SK-N-SH (cell line): ENCODE measurements around the gene BCHE. TPM values are rescaled to one million over a fixed set of nuclear protein-coding genes. Genes with fewer than 3 reads are reported as not detected.

Experiments
- CTCF ChIA-PET: fragments of 300-600, 350-600 bp; formaldehyde crosslinking; extraction: SDS; loops from one replicate; lab custom pipeline; 2021; lab: Yijun Ruan, JAX
- POLR2A ChIA-PET: fragments of 350-600 bp; sonication (Branson Sonifier 250); formaldehyde crosslinking; extraction: SDS; loops from one replicate; lab custom pipeline; 2020; ENCODE audit warnings: antibody characterized with exemption, inconsistent platforms; lab: Yijun Ruan, JAX
- DNase-seq: peaks from one replicate; pipeline ENCODE4 v3.0.0; 2012
- H2AFZ ChIP-seq: fragments of 200-600 bp; sonication (generic); 2 replicates; pipeline ENCODE4 v1.8.1; 2016; ENCODE audit warnings: antibody characterized with exemption, mild to moderate bottlenecking, low read depth
- H3F3A ChIP-seq: fragments of 200-600 bp; sonication (generic); replicated peaks from 2 replicates; pipeline ENCODE3; 2016; ENCODE audit warnings: antibody characterized with exemption, mild to moderate bottlenecking; ENCODE audit not compliant: insufficient read depth
- H3K27ac ChIP-seq, 2 experiments: fragments of 200-500 bp in 1 of 2; fragments of 200-600 bp in 1 of 2; sonication (Bioruptor generic) in 1 of 2; sonication (generic), shearing (Covaris generic) in 1 of 2; 2 replicates each; pipeline versions ENCODE4 v1.5.1 to v1.6.1; 2014 to 2016; ENCODE audit warnings: low read depth in 2 of 2, inconsistent platforms in 1 of 2, low read length in 1 of 2, mild to moderate bottlenecking in 1 of 2, mixed read lengths in 1 of 2
- H3K27me3 ChIP-seq: fragments of 200-600 bp; sonication (generic), shearing (Covaris generic); 2 replicates; pipeline ENCODE4 v1.6.1; 2016; ENCODE audit warnings: mixed run types; ENCODE audit not compliant: insufficient read depth
- H3K36me3 ChIP-seq, 2 experiments: fragments of 200-500 bp in 1 of 2; fragments of 200-600 bp in 1 of 2; sonication (Bioruptor generic) in 1 of 2; sonication (generic) in 1 of 2; replicated peaks in 1 of 2; 2 replicates each; pipeline versions ENCODE3 to v1.5.1; 2014 to 2016; ENCODE audit warnings: low read length in 1 of 2, mild to moderate bottlenecking in 1 of 2; ENCODE audit not compliant: insufficient read depth in 2 of 2, control insufficient read depth in 1 of 2
- H3K4me1 ChIP-seq, 2 experiments: fragments of 200-500 bp in 1 of 2; fragments of 200-600 bp in 1 of 2; sonication (Bioruptor generic) in 1 of 2; sonication (generic), shearing (Covaris generic) in 1 of 2; 2 replicates each; pipeline versions ENCODE4 v1.5.1 to v1.6.1; 2014 to 2016; ENCODE audit warnings: low read depth in 1 of 2, low read length in 1 of 2, mixed run types in 1 of 2; ENCODE audit not compliant: insufficient read depth in 2 of 2, control insufficient read depth in 1 of 2
- H3K4me2 ChIP-seq: fragments of 200-600 bp; sonication (generic), shearing (Covaris generic); 2 replicates; pipeline ENCODE4 v1.6.1; 2017; ENCODE audit warnings: mixed run types
- H3K4me3 ChIP-seq, 2 experiments: fragments of 200-500 bp in 1 of 2; fragments of 200-600 bp in 1 of 2; sonication (Bioruptor generic) in 1 of 2; sonication (generic), shearing (Covaris generic) in 1 of 2; 2 replicates each; pipeline versions ENCODE4 v1.5.1 to v1.8.1; 2014 to 2016; ENCODE audit warnings: low read depth in 2 of 2, inconsistent platforms in 1 of 2, low read length in 1 of 2, mild to moderate bottlenecking in 1 of 2, mixed read lengths in 1 of 2, moderate library complexity in 1 of 2
- H3K79me2 ChIP-seq: fragments of 200-600 bp; sonication (generic); 2 replicates; pipeline ENCODE4 v1.8.1; 2017; ENCODE audit warnings: mild to moderate bottlenecking; ENCODE audit not compliant: insufficient read depth
- H3K9ac ChIP-seq: fragments of 200-600 bp; sonication (generic); 2 replicates; pipeline ENCODE4 v1.6.1; 2017; ENCODE audit warnings: mixed run types
- H3K9me2 ChIP-seq: fragments of 200-600 bp; sonication (generic); 2 replicates; pipeline ENCODE4 v1.6.1; 2017; ENCODE audit warnings: mixed run types
- H3K9me3 ChIP-seq: fragments of 200-600 bp; sonication (generic); 2 replicates; pipeline ENCODE4 v1.6.1; 2017; ENCODE audit warnings: mixed run types, mild to moderate bottlenecking, moderate library complexity
- H4K20me1 ChIP-seq: fragments of 200-600 bp; sonication (generic); 2 replicates; pipeline ENCODE4 v1.6.1; 2017; ENCODE audit warnings: mild to moderate bottlenecking, mixed run types; ENCODE audit not compliant: insufficient read depth
- ELF1 ChIP-seq: IDR thresholded peaks from 2 replicates; pipeline ENCODE4 v1.4.0; 2012
- FOXJ3 ChIP-seq: sonication (generic); formaldehyde crosslinking; IDR thresholded peaks from 2 replicates; pipeline ENCODE4 v1.5.1; 2020; ENCODE audit warnings: mild to moderate bottlenecking, missing genetic modification reagents
- FOXM1 ChIP-seq: IDR thresholded peaks from 2 replicates; pipeline ENCODE4 v1.4.0; 2012; ENCODE audit warnings: low read depth, mild to moderate bottlenecking
- MEF2A ChIP-seq: IDR thresholded peaks from 2 replicates; pipeline ENCODE4 v1.4.0; 2012; ENCODE audit warnings: low read depth, borderline replicate concordance
- POLR2AphosphoS5 ChIP-seq: IDR thresholded peaks from 2 replicates; pipeline ENCODE4 v1.6.1; 2012; ENCODE audit warnings: low read depth, low read length
- RAD21 ChIP-seq: IDR thresholded peaks from 2 replicates; pipeline ENCODE4 v1.6.1; 2012; ENCODE audit warnings: mild to moderate bottlenecking, low read length
- REST ChIP-seq: IDR thresholded peaks from 2 replicates; pipeline ENCODE4 v1.6.1; 2012; ENCODE audit warnings: mild to moderate bottlenecking, low read depth, low read length, moderate library complexity
- RFX5 ChIP-seq: IDR thresholded peaks from 2 replicates; pipeline ENCODE4 v1.6.1; 2012; ENCODE audit warnings: mild to moderate bottlenecking, improper control_type of control experiment, low read length
- RXRA ChIP-seq: IDR thresholded peaks from 2 replicates; pipeline ENCODE4 v1.4.0; 2012; ENCODE audit warnings: low read depth, mild to moderate bottlenecking, borderline replicate concordance
- SMC3 ChIP-seq: IDR thresholded peaks from 2 replicates; pipeline ENCODE4 v1.6.1; 2012; ENCODE audit warnings: low read depth, low read length, improper control_type of control experiment
- USF1 ChIP-seq: IDR thresholded peaks from 2 replicates; pipeline ENCODE4 v1.4.0; 2012; ENCODE audit warnings: low read depth, borderline replicate concordance
- WGBS: methylation state at CpG from one replicate; pipeline ENCODE4 v1.1.6; 2017; ENCODE audit warnings: low lambda C conversion rate; 5-methylcytosine and 5-hydroxymethylcytosine counted together
- polyA plus RNA-seq, 3 experiments: library from polyadenylated mRNA; depleted of rRNA; stranded (reverse); fragments of >200 nt; gene quantifications; 2 replicates each; pipeline ENCODE4 v1.2.3, GENCODE V29; 2012
- TF ChIP-seq, protein P1 (sequence below): fragments of 200-600 bp; sonication (generic); IDR thresholded peaks from 2 replicates; pipeline ENCODE4 v1.6.1; 2017; ENCODE audit warnings: antibody characterized with exemption, mild to moderate bottlenecking, moderate library complexity

Gene BCHE
- polyA plus RNA-seq, 1 of the 3 experiments (the other 2 are of a cell fraction), result not detected

DNA sequence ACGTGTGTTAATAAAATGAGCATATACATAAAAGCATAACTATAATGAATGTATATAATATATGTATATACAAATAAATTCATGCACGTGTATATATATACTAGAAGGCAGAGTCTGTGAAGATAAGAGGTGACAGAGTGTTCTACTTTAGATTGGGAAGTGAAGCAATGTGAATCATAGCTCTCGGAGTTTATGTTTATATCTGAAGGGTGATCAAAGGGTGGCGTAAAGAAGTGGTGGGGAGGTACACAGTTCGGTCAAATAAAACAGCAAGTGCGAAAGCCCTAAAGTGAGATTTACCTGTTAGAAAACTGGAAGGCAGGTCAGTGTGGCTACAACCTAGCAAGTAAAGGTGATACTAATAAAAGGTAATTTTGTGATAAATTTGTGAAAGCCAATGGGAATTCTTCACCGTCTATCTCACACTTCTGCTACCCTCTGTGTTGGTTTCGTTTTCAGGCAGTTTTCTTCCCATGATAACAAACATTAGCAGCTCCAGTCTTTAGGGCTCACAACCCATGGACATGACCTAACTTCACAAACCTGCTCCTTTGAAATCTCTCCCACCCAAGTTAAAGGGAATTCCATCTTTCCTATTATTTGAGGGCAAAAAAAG is 46.7 kb upstream of the BCHE start (continued):
- TF ChIP-seq, protein P1, sequence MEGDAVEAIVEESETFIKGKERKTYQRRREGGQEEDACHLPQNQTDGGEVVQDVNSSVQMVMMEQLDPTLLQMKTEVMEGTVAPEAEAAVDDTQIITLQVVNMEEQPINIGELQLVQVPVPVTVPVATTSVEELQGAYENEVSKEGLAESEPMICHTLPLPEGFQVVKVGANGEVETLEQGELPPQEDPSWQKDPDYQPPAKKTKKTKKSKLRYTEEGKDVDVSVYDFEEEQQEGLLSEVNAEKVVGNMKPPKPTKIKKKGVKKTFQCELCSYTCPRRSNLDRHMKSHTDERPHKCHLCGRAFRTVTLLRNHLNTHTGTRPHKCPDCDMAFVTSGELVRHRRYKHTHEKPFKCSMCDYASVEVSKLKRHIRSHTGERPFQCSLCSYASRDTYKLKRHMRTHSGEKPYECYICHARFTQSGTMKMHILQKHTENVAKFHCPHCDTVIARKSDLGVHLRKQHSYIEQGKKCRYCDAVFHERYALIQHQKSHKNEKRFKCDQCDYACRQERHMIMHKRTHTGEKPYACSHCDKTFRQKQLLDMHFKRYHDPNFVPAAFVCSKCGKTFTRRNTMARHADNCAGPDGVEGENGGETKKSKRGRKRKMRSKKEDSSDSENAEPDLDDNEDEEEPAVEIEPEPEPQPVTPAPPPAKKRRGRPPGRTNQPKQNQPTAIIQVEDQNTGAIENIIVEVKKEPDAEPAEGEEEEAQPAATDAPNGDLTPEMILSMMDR, result no peak
- no peak for TF ChIP-seq POLR2AphosphoS5
- no peak for TF ChIP-seq USF1
- TF ChIP-seq ELF1, result no peak
- no peak for TF ChIP-seq FOXM1
- no peak for TF ChIP-seq FOXJ3 (CRISPR knock-in tag)
- TF ChIP-seq REST, result no peak

DNA sequence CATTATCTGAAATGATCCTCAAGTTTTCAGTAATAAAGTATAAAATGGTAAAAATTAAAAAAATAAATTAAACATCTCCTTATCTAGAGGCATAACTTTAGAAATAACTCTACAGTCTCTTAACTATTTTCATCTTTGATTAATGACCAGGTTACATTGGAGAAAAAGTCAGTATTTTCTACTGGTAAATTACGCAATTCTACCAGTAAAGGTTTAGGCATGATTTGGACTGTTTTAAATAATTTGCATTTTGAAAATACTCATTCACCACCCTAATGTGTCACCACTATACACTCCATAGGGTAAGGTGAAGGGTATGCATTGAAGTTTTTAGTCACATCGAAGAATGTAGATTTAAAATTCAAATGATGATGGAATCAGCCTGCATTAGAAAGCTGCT is 45.9 kb upstream of the BCHE start:
- Histone ChIP-seq H3K27me3 (no peaks in the 10 kb centered on the region), H3K9ac (no peak overlapping the region), H3F3A (no peaks in the 10 kb centered on the region), H3K4me3 (no peak overlapping the region), H3K4me2 (no peak overlapping the region), H3K4me1 (no peaks in the 10 kb centered on the region), H3K9me3 (no peaks in the 10 kb centered on the region), H4K20me1 (no peaks in the 10 kb centered on the region), H2AFZ (no peak overlapping the region), H3K36me3 (no peaks in the 10 kb centered on the region), H3K79me2 (no peaks in the 10 kb centered on the region), H3K9me2 (no peaks in the 10 kb centered on the region), H3K27ac (no peak overlapping the region)
- no peak for TF ChIP-seq RFX5
- TF ChIP-seq RAD21, result no peak
- no peak for TF ChIP-seq RXRA
- TF ChIP-seq MEF2A, result no peak
- TF ChIP-seq SMC3, result no peak
- TF ChIP-seq FOXM1, result no peak
- no peak for DNase-seq
- 10% methylated on average over 2 of the region's 2 CpGs for WGBS
- ChIA-PET CTCF (no interaction called here), POLR2A (no interaction called here)
